Activated T-helper 1 cell treated with anti-CD3 and anti-CD28 coated beads, Interleukin-12 subunit alpha, Interleukin-12 subunit beta, Interleukin-2, Interleukin-4 antibody, amounts not matched to agents 30 ng/mL and 10 ng/mL and 1 ng/mL, durations not matched to agents 14 hours and 24 hours and 36 hours (primary cell): ENCODE measurements around the gene MS4A6A. TPM values are rescaled to one million over a fixed set of nuclear protein-coding genes. Genes with fewer than 3 reads are reported as not detected.
A peak's percentile ranks its signal among the peaks of the same experiment; 100 is the strongest.
"Not testable (repeated sequence)": the region's sequence is repeated elsewhere in the genome, so short reads cannot be mapped to it uniquely, and the experiment has no call there.

ENCODE experiments used
- DNase-seq: peaks from one replicate; pipeline ENCODE4 v3.0.0; 2021; ENCODE audit warnings: low spot score
- H3K27ac Mint-ChIP-seq: one replicate; pipeline ENCODE4 v1.8.0; 2021; ENCODE audit warnings: mild to moderate bottlenecking, mixed read lengths
- H3K27me3 Mint-ChIP-seq: one replicate; pipeline ENCODE4 v1.8.0; 2022; ENCODE audit warnings: mild to moderate bottlenecking, moderate library complexity, mixed read lengths; ENCODE audit not compliant: insufficient read depth
- H3K36me3 Mint-ChIP-seq: one replicate; pipeline ENCODE4 v1.8.0; 2021; ENCODE audit warnings: low read depth, mixed read lengths
- H3K4me1 Mint-ChIP-seq: one replicate; pipeline ENCODE4 v1.8.0; 2021; ENCODE audit warnings: low read depth, mixed read lengths
- H3K4me3 Mint-ChIP-seq: one replicate; pipeline ENCODE4 v1.8.0; 2021; ENCODE audit warnings: mild to moderate bottlenecking, moderate library complexity, mixed read lengths
- H3K9me3 Mint-ChIP-seq: one replicate; pipeline ENCODE4 v1.8.0; 2021; ENCODE audit warnings: mixed read lengths
- intact Hi-C: fragments of 100-400 bp; cut with micrococcal nuclease; formaldehyde crosslinking; loops from one replicate; pipeline ENCODE4 v1.15.1; 2024
- total RNA-seq: library from RNA; stranded (reverse); gene quantifications from 2 replicates; pipeline ENCODE4 v1.2.3, GENCODE V29; 2022

The MS4A6A gene
- total RNA-seq, 1 donor from 2014 or later: not detected

GRCh38 chr11:60169264-60169915 lies 13.5 kb downstream of the MS4A6A start:
- Mint-ChIP-seq H3K9me3 (peaks cover 32% of the 10 kb centered on the region), H3K4me3 (no peak overlapping the region), H3K27ac (no peak overlapping the region), H3K36me3 (no peaks in the 10 kb centered on the region), H3K4me1 (peaks cover 5% of the 10 kb centered on the region), H3K27me3 (no peaks in the 10 kb centered on the region)
- no peak for DNase-seq
- intact Hi-C loops: no loop called here

GRCh38 chr11:60168306-60168705 lies 14.6 kb downstream of the MS4A6A start:
- Mint-ChIP-seq H3K36me3 (no peaks in the 10 kb centered on the region), H3K4me1 (peaks cover 5% of the 10 kb centered on the region), H3K27me3 (no peaks in the 10 kb centered on the region), H3K9me3 (peaks cover 37% of the 10 kb centered on the region), H3K27ac (no peak overlapping the region), H3K4me3 (no peak overlapping the region)
- no peak for DNase-seq
- intact Hi-C loops: no loop called here

GRCh38 chr11:60165951-60166350 lies 16.9 kb downstream of the MS4A6A start:
- DNase-seq: no peak
- intact Hi-C loops: no loop called here
- Mint-ChIP-seq H3K4me3 (no peak overlapping the region), H3K27me3 (no peaks in the 10 kb centered on the region), H3K36me3 (no peaks in the 10 kb centered on the region), H3K4me1 (peaks cover 5% of the 10 kb centered on the region), H3K27ac (no peak overlapping the region), H3K9me3 (peaks cover 34% of the 10 kb centered on the region)

- DNase-seq: no peak
- peaks cover 5% of the 10 kb centered on the region for H3K4me1 Mint-ChIP-seq
- no peak overlapping the region for H3K27ac Mint-ChIP-seq
- no peak overlapping the region for H3K4me3 Mint-ChIP-seq
- H3K36me3 Mint-ChIP-seq: no peaks in the 10 kb centered on the region
- no peaks in the 10 kb centered on the region for H3K27me3 Mint-ChIP-seq
- intact Hi-C loops: no loop called here
- peaks cover 30% of the 10 kb centered on the region for H3K9me3 Mint-ChIP-seq
Measured at GRCh38 chr11:60165538-60165937, 17.3 kb downstream of the MS4A6A start.

GRCh38 chr11:60164550-60165075 lies 18.3 kb downstream of the MS4A6A start:
- DNase-seq: no peak
- H3K4me3 Mint-ChIP-seq: no peak overlapping the region
- peaks cover 5% of the 10 kb centered on the region for H3K4me1 Mint-ChIP-seq
- no peaks in the 10 kb centered on the region for H3K27me3 Mint-ChIP-seq
- no peaks in the 10 kb centered on the region for H3K36me3 Mint-ChIP-seq
- H3K27ac Mint-ChIP-seq: peak overlapping the region; percentile 29
- peaks cover 22% of the 10 kb centered on the region for H3K9me3 Mint-ChIP-seq
- intact Hi-C loops: no loop called here

GRCh38 chr11:60161766-60162165 lies 21.1 kb downstream of the MS4A6A start:
- intact Hi-C loops: no loop called here
- Mint-ChIP-seq H3K4me3 (no peak overlapping the region), H3K9me3 (peaks cover 13% of the 10 kb centered on the region), H3K36me3 (no peaks in the 10 kb centered on the region), H3K4me1 (peaks cover 5% of the 10 kb centered on the region), H3K27ac (no peak overlapping the region), H3K27me3 (no peaks in the 10 kb centered on the region)
- no peak for DNase-seq

- Mint-ChIP-seq H3K9me3 (peaks cover 10% of the 10 kb centered on the region), H3K4me1 (peaks cover 5% of the 10 kb centered on the region), H3K4me3 (no peak overlapping the region), H3K27ac (no peak overlapping the region), H3K27me3 (no peaks in the 10 kb centered on the region), H3K36me3 (no peaks in the 10 kb centered on the region)
- DNase-seq: no peak
- intact Hi-C loops: no loop called here
Measured at GRCh38 chr11:60161107-60161506, 21.8 kb downstream of the MS4A6A start.

- Mint-ChIP-seq H3K36me3 (no peaks in the 10 kb centered on the region), H3K4me3 (no peak overlapping the region), H3K27me3 (no peaks in the 10 kb centered on the region), H3K27ac (no peak overlapping the region), H3K9me3 (peaks cover 7% of the 10 kb centered on the region), H3K4me1 (peaks cover 2% of the 10 kb centered on the region)
- no peak for DNase-seq
- intact Hi-C loops: no loop called here
Measured at GRCh38 chr11:60159868-60160267, 23.0 kb downstream of the MS4A6A start.

- H3K36me3 Mint-ChIP-seq: no peaks in the 10 kb centered on the region
- intact Hi-C loops: no loop called here
- no peak for DNase-seq
- H3K27me3 Mint-ChIP-seq: no peaks in the 10 kb centered on the region
- peaks cover 4% of the 10 kb centered on the region for H3K9me3 Mint-ChIP-seq
- H3K4me3 Mint-ChIP-seq: no peak overlapping the region
- no peaks in the 10 kb centered on the region for H3K4me1 Mint-ChIP-seq
- H3K27ac Mint-ChIP-seq: no peak overlapping the region
Measured at GRCh38 chr11:60159284-60159683, 23.6 kb downstream of the MS4A6A start.

GRCh38 chr11:60158636-60159035 lies 24.2 kb downstream of the MS4A6A start:
- H3K36me3 Mint-ChIP-seq: no peaks in the 10 kb centered on the region
- DNase-seq: no peak

GRCh38 chr11:60155931-60156330 lies 27.0 kb downstream of the MS4A6A start:
- H3K4me3 Mint-ChIP-seq: no peak overlapping the region
- H3K4me1 Mint-ChIP-seq: no peaks in the 10 kb centered on the region
- no peaks in the 10 kb centered on the region for H3K9me3 Mint-ChIP-seq
- no peak for DNase-seq
- no peaks in the 10 kb centered on the region for H3K36me3 Mint-ChIP-seq
- H3K27me3 Mint-ChIP-seq: no peaks in the 10 kb centered on the region
- H3K27ac Mint-ChIP-seq: no peak overlapping the region
- intact Hi-C loops: no loop called here

More at GRCh38 chr11:60158636-60159035, 24.2 kb downstream of the MS4A6A start:
- Mint-ChIP-seq H3K9me3 (peaks cover 2% of the 10 kb centered on the region), H3K27ac (no peak overlapping the region), H3K27me3 (no peaks in the 10 kb centered on the region), H3K4me1 (no peaks in the 10 kb centered on the region), H3K4me3 (no peak overlapping the region)
- intact Hi-C loops: no loop called here

GRCh38 chr11:60152727-60153126 lies 30.2 kb downstream of the MS4A6A start:
- H3K27ac Mint-ChIP-seq, H3K27me3 Mint-ChIP-seq, intact Hi-C loops, H3K4me3 Mint-ChIP-seq, H3K9me3 Mint-ChIP-seq, H3K4me1 Mint-ChIP-seq, DNase-seq, H3K36me3 Mint-ChIP-seq: not testable (repeated sequence)

GRCh38 chr11:60150279-60150678 lies 32.6 kb downstream of the MS4A6A start:
- DNase-seq: no peak
- Mint-ChIP-seq H3K27me3 (no peaks in the 10 kb centered on the region), H3K4me3 (no peak overlapping the region), H3K27ac (no peak overlapping the region), H3K9me3 (no peaks in the 10 kb centered on the region), H3K4me1 (no peaks in the 10 kb centered on the region), H3K36me3 (no peaks in the 10 kb centered on the region)
- intact Hi-C loops: no loop called here

GRCh38 chr11:60145677-60146076 lies 37.2 kb downstream of the MS4A6A start:
- H3K4me1 Mint-ChIP-seq: no peaks in the 10 kb centered on the region
- H3K27me3 Mint-ChIP-seq: no peaks in the 10 kb centered on the region
- DNase-seq: no peak
- H3K36me3 Mint-ChIP-seq: no peaks in the 10 kb centered on the region
- no peak overlapping the region for H3K27ac Mint-ChIP-seq
- intact Hi-C loops: no loop called here
- H3K4me3 Mint-ChIP-seq: no peak overlapping the region
- no peaks in the 10 kb centered on the region for H3K9me3 Mint-ChIP-seq
